Peyer's patch (tissue), 4 donors: ENCODE measurements around the gene PPP2R5C. TPM values are rescaled to one million over a fixed set of nuclear protein-coding genes. Genes with fewer than 3 reads are reported as not detected.
"Not testable (repeated sequence)": the region's sequence is repeated elsewhere in the genome, so short reads cannot be mapped to it uniquely, and the experiment has no call there.

ENCODE experiments used
- DNase-seq, 3 donors: peaks; one replicate each; pipeline ENCODE4 v3.0.0-alpha.2; 2017 to 2019
- H3K27ac ChIP-seq, 4 donors: fragments of 200-600 bp; sonication (generic); one replicate each; pipeline ENCODE4 v1.5.1; 2016 to 2019
- H3K27me3 ChIP-seq, 2 donors: fragments of 200-600 bp; sonication (generic); one replicate each; pipeline ENCODE4 v1.5.1; 2019
- H3K36me3 ChIP-seq, 3 donors: fragments of 200-600 bp; sonication (generic); one replicate each; pipeline ENCODE4 v1.5.1; 2016 to 2019
- H3K4me1 ChIP-seq, 4 donors: fragments of 200-600 bp; sonication (generic); one replicate each; pipeline ENCODE4 v1.5.1; 2016 to 2019
- H3K4me3 ChIP-seq, 4 donors: fragments of 200-600 bp; sonication (generic); 1 replicate in 3 of 4; 2 replicates in 1 of 4; pipeline ENCODE4 v1.5.1; 2016 to 2019; ENCODE audit warnings: mild to moderate bottlenecking in 1 of 4
- H3K9me3 ChIP-seq, 4 donors: fragments of 200-600 bp; sonication (generic); one replicate each; pipeline ENCODE4 v1.5.1; 2016 to 2019; ENCODE audit warnings: mild to moderate bottlenecking in 1 of 4
- POLR2A ChIP-seq, 2 donors: fragments of 450-650 bp; IDR thresholded peaks; one replicate each; pipeline ENCODE4 v1.5.1; 2017; ENCODE audit warnings: antibody characterized with exemption in 2 of 2, mild to moderate bottlenecking in 2 of 2, moderate library complexity in 2 of 2
- total RNA-seq, 4 donors: library from RNA; depleted of rRNA; stranded (reverse); fragments of >200 nt; gene quantifications; one replicate each; pipeline ENCODE4 v1.1.0, GENCODE V29; 2016
- TF ChIP-seq, protein P1 (sequence below), 6 experiments: fragments of 450-650 bp in 4 of 6; fragments of 200-600 bp in 2 of 6; sonication (generic) in 1 of 6; IDR thresholded peaks; one replicate each; pipeline ENCODE4 v1.5.1; 2017 to 2019; ENCODE audit warnings: antibody characterized with exemption in 6 of 6, mild to moderate bottlenecking in 3 of 6, moderate library complexity in 1 of 6

Gene PPP2R5C
- total RNA-seq: 100 to 1,000 TPM in 1 of 4 donors, 10 to 100 TPM in 3; 87.6 to 137 (median 91.9) TPM

DNA sequence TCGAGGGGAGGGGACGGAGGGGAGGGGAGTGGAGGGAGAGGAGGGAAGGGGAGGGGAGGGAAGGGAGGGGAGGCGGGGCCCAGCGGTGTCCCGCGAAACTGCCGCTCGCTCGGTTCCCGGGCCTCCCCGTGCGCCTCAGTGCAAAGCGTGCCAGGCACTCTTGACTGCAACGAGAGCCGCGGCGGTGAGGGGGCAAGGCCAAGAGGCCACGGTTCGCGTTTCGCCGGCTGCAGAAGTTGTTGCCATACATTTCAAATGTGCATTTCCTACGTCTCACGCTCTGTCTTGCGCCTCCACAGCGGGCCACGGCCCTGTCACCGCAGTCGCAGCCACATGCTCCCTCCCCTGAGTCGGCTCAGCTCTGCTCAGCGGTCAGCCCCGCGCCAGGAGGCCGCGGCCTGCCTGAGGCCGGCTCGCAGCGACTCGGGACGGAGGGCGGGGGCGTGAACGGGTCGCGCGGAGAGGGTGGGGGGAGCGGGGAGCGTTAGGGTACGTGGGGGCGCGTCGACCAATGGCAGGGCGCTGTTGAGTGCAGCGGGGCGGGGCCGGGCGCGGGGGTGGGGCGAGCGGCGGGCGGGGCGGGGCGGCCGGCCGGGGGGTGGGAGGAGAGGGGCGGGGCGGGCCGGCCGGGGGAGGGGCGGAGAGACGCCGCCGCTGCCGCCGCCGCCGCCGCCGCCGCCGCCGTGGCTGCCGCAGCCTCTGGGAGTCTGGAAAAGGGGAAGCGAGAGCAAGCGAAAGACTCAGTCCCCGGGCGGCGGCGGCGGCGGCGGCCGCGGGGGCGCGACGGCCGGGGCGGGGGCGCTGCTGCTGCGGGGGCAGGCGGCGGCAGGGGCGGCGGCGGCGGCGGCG is at the start of gene PPP2R5C:
Gene PPP2R5C (plus strand): TSS at position 678 of the 849 bp plus-strand sequence. CDS start 185 bp downstream, outside the sequence.
- Histone ChIP-seq H3K36me3 (peaks cover 0 to 5% (median 0%) of the 10 kb centered on the region in 3 donors), H3K27me3 (no peaks in the 10 kb centered on the region), H3K4me3 (peak within 1 kb of the TSS; percentile 92 to 97 (median 94)), H3K27ac (peak within 1 kb of the TSS; percentile 94 to 100 (median 98)), H3K4me1 (peaks cover 0 to 20% (median 4%) of the 10 kb centered on the region in 4 donors), H3K9me3 (no peaks in the 10 kb centered on the region)
- peak; percentile 93 to 96 (median 94) for DNase-seq
- TF ChIP-seq, protein P1, sequence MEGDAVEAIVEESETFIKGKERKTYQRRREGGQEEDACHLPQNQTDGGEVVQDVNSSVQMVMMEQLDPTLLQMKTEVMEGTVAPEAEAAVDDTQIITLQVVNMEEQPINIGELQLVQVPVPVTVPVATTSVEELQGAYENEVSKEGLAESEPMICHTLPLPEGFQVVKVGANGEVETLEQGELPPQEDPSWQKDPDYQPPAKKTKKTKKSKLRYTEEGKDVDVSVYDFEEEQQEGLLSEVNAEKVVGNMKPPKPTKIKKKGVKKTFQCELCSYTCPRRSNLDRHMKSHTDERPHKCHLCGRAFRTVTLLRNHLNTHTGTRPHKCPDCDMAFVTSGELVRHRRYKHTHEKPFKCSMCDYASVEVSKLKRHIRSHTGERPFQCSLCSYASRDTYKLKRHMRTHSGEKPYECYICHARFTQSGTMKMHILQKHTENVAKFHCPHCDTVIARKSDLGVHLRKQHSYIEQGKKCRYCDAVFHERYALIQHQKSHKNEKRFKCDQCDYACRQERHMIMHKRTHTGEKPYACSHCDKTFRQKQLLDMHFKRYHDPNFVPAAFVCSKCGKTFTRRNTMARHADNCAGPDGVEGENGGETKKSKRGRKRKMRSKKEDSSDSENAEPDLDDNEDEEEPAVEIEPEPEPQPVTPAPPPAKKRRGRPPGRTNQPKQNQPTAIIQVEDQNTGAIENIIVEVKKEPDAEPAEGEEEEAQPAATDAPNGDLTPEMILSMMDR (IDR thresholded peaks at IDR 0.05): peak in 1 of 6 experiments; percentile 19
- peak; percentile 68 to 89 for TF ChIP-seq POLR2A (IDR thresholded peaks at IDR 0.05)

- H3K9me3 ChIP-seq, H3K4me3 ChIP-seq, H3K27ac ChIP-seq, H3K27me3 ChIP-seq, H3K36me3 ChIP-seq: not testable (repeated sequence)
- peak in 1 of 3 donors; percentile 6 for DNase-seq
- H3K4me1 ChIP-seq: peaks cover 0 to 13% (median 0%) of the 10 kb centered on the region in 4 donors
These were observed 49.7 kb upstream of the PPP2R5C start for GRCh38 chr14:101711857-101712233.

DNA sequence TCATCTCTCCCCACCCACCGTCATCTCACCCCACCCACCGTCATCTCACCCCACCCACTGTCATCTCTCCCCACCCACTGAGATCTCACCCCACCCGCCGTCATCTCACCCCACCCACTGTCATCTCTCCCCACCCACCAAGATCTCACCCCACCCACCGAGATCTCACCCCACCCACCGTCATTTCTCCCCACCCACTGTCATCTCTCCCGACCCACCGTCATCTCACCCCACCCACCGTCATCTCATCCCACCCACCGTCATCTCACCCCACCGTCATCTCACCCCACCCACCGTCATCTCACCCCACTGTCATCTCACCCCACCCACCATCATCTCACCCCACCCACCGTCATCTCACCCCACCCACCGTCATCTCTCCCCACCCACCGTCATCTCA is 49.2 kb upstream of the PPP2R5C start:
- peak in 1 of 3 donors; percentile 3 for DNase-seq
- peaks cover 0 to 10% (median 0%) of the 10 kb centered on the region in 4 donors for H3K4me1 ChIP-seq
- H3K4me3 ChIP-seq, H3K27ac ChIP-seq, H3K9me3 ChIP-seq, H3K27me3 ChIP-seq, H3K36me3 ChIP-seq: not testable (repeated sequence)

- not testable (repeated sequence) for H3K9me3 ChIP-seq, H3K36me3 ChIP-seq, H3K4me1 ChIP-seq, H3K27ac ChIP-seq, H3K27me3 ChIP-seq, H3K4me3 ChIP-seq
- peak in 1 of 3 donors; percentile 6 for DNase-seq
These were observed 48.4 kb upstream of the PPP2R5C start for GRCh38 chr14:101713091-101713490.

DNA sequence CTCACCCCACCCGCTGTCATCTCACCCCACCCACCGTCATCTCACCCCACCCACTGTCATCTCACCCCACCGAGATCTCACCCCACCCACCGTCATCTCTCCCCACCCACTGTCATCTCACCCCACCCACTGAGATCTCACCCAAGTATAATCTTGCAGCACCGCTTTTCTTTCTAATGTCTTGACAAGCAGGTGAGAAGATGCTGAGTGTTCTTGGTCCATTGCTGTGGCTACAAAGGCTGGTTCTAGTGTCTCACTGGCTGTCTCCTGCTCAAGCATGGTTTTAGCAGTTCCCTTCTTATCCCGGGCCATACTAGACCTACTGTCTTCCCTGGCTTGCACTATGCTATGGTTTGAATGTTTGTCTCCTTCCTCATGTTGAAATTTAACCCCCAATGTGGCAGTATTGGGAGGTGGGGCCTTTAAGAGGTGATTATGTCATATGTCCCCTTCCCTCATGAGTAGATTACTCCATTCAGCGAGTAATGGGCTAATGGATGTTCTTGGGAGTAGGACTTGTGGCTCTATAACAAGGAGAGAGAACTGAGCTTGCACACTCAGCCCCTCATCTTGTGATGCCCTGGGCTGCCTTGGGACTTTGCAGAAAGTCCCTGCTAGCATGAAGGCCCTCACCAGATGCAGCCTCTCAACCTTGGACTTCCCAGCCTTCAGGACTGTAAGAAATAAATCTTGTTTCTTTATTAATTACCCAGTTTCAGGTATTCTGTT is 47.7 kb upstream of the PPP2R5C start:
- H3K4me3 ChIP-seq: no peak overlapping the region
- H3K4me1 ChIP-seq: no peaks in the 10 kb centered on the region
- no peak for TF ChIP-seq POLR2A (IDR thresholded peaks at IDR 0.05)
- TF ChIP-seq, protein P1 (IDR thresholded peaks at IDR 0.05): no peak
- H3K9me3 ChIP-seq: no peaks in the 10 kb centered on the region
- peak in 1 of 3 donors; percentile 14 for DNase-seq
- H3K27ac ChIP-seq: peak overlapping the region in 1 of 4 donors; percentile 1
- no peaks in the 10 kb centered on the region for H3K27me3 ChIP-seq
- H3K36me3 ChIP-seq: no peaks in the 10 kb centered on the region

- Histone ChIP-seq H3K4me3 (no peak overlapping the region), H3K4me1 (no peaks in the 10 kb centered on the region), H3K9me3 (no peaks in the 10 kb centered on the region), H3K27me3 (no peaks in the 10 kb centered on the region), H3K27ac (no peak overlapping the region), H3K36me3 (no peaks in the 10 kb centered on the region)
- TF ChIP-seq, protein P1 (IDR thresholded peaks at IDR 0.05): no peak
- no peak for TF ChIP-seq POLR2A (IDR thresholded peaks at IDR 0.05)
- no peak for DNase-seq
These were observed 47.1 kb upstream of the PPP2R5C start for GRCh38 chr14:101714394-101714793.
